H1 (cell line): Measurements from ENCODE around the gene BACE2. TPM values are rescaled to one million over a fixed set of nuclear protein-coding genes. Genes with fewer than 3 reads are reported as not detected.

Experiments
- CTCF ChIA-PET: fragments of 300-600 bp; sonication (Branson Sonifier 250); formaldehyde crosslinking; loops from one replicate; lab custom pipeline; 2021; ENCODE audit not compliant: partially characterized antibody; lab: Charles Lee
- POLR2A ChIA-PET: fragments of 300-600 bp; sonication (Branson Sonifier 250); formaldehyde crosslinking; loops from one replicate; lab custom pipeline; 2021; ENCODE audit warnings: inconsistent platforms; ENCODE audit not compliant: partially characterized antibody; lab: Charles Lee
- DNase-seq, 2 experiments: peaks; one replicate each; pipeline versions ENCODE4 v3.0.0 to v3.0.0-alpha.2; 2010 to 2022; ENCODE audit warnings: low spot score in 2 of 2, low read depth in 1 of 2, mixed read lengths in 1 of 2
- FAIRE-seq: peaks from 2 replicates; lab custom pipeline; 2011; peaks lifted over from hg19 to GRCh38; lab: Jason Lieb, UNC
- H2AFZ ChIP-seq: 2 replicates; pipeline ENCODE4 v1.8.1; 2012; ENCODE audit warnings: low read length, inconsistent platforms
- H2AK5ac ChIP-seq: 2 replicates; pipeline ENCODE4 v1.6.1; 2013; ENCODE audit warnings: low read depth, low read length
- H2BK120ac ChIP-seq: replicated peaks from 2 replicates; pipeline ENCODE3; 2013; ENCODE audit warnings: low read depth, low read length, inconsistent platforms
- H2BK12ac ChIP-seq: 2 replicates; pipeline ENCODE4 v1.6.1; 2013; ENCODE audit warnings: low read depth, low read length
- H2BK15ac ChIP-seq: 2 replicates; pipeline ENCODE4 v1.6.1; 2013; ENCODE audit warnings: low read length
- H2BK20ac ChIP-seq: 2 replicates; pipeline ENCODE4 v1.6.1; 2013; ENCODE audit warnings: low read length
- H2BK5ac ChIP-seq: 2 replicates; pipeline ENCODE4 v1.6.1; 2013; ENCODE audit warnings: low read depth, low read length
- H3K14ac ChIP-seq: 2 replicates; pipeline ENCODE4 v1.6.1; 2013; ENCODE audit warnings: inconsistent platforms; ENCODE audit not compliant: insufficient read length
- H3K18ac ChIP-seq: 2 replicates; pipeline ENCODE4 v1.6.1; 2013; ENCODE audit warnings: low read length; ENCODE audit errors: extremely low read depth
- H3K23ac ChIP-seq: 2 replicates; pipeline ENCODE4 v1.6.1; 2013; ENCODE audit warnings: inconsistent platforms; ENCODE audit not compliant: insufficient read length
- H3K23me2 ChIP-seq: 2 replicates; pipeline ENCODE4 v1.6.1; 2013; ENCODE audit warnings: low read depth, low read length
- H3K27ac ChIP-seq: 2 replicates; pipeline ENCODE4 v1.6.1; 2011; ENCODE audit warnings: low read depth, low read length, inconsistent platforms
- H3K27me3 ChIP-seq, 4 experiments: replicated peaks in 1 of 4; 1 replicate in 1 of 4; 2 replicates in 3 of 4; pipeline versions ENCODE4 v1.6.1 to v1.8.1; 2011 to 2013; ENCODE audit warnings: low read length in 3 of 4, mild to moderate bottlenecking in 3 of 4, inconsistent platforms in 2 of 4, mixed read lengths in 2 of 4, moderate library complexity in 1 of 4; ENCODE audit not compliant: control insufficient read depth in 3 of 4, insufficient read depth in 3 of 4; ENCODE audit errors: extremely low read depth in 1 of 4
- H3K36me3 ChIP-seq, 4 experiments: 2 replicates each; pipeline versions ENCODE4 v1.6.1 to v1.8.1; 2011 to 2013; ENCODE audit warnings: mild to moderate bottlenecking in 4 of 4, low read length in 3 of 4, moderate library complexity in 2 of 4, control low read depth in 1 of 4, inconsistent platforms in 1 of 4; ENCODE audit not compliant: insufficient read depth in 4 of 4, control insufficient read depth in 2 of 4
- H3K4ac ChIP-seq: replicated peaks from 2 replicates; pipeline ENCODE3; 2013; ENCODE audit warnings: low read length, low read depth, mixed read lengths, inconsistent platforms; ENCODE audit not compliant: insufficient read length
- H3K4me1 ChIP-seq, 4 experiments: replicated peaks in 1 of 4; 1 replicate in 1 of 4; 2 replicates in 3 of 4; pipeline versions ENCODE4 v1.6.1 to v1.8.1; 2011 to 2013; ENCODE audit warnings: low read length in 3 of 4, inconsistent platforms in 2 of 4, mixed read lengths in 1 of 4; ENCODE audit not compliant: insufficient read depth in 4 of 4, control insufficient read depth in 3 of 4
- H3K4me2 ChIP-seq, 2 experiments: 2 replicates each; pipeline versions ENCODE4 v1.6.1 to v1.8.1; 2011 to 2013; ENCODE audit warnings: low read depth in 2 of 2, low read length in 2 of 2, control low read depth in 1 of 2, inconsistent platforms in 1 of 2, mild to moderate bottlenecking in 1 of 2; ENCODE audit not compliant: insufficient read depth in 1 of 2
- H3K4me3 ChIP-seq, 4 experiments: fragments of 200-600, 300-600 bp in 1 of 4; sonication (generic), shearing (Covaris generic), sonication (Bioruptor Twin) in 1 of 4; 2 replicates each; pipeline versions ENCODE4 v1.5.1 to v1.8.1; 2011 to 2016; ENCODE audit warnings: low read length in 4 of 4, low read depth in 3 of 4, control low read depth in 2 of 4, inconsistent platforms in 2 of 4, mild to moderate bottlenecking in 2 of 4, mixed read lengths in 1 of 4, moderate library complexity in 1 of 4; ENCODE audit not compliant: insufficient read depth in 2 of 4; ENCODE audit errors: extremely low read depth in 1 of 4
- H3K56ac ChIP-seq: replicated peaks from 2 replicates; pipeline ENCODE3; 2013; ENCODE audit warnings: low read depth, mild to moderate bottlenecking, mixed read lengths, low read length, inconsistent platforms; ENCODE audit not compliant: insufficient read length
- H3K79me1 ChIP-seq: 2 replicates; pipeline ENCODE4 v1.6.1; 2013; ENCODE audit warnings: low read depth, low read length, control low read depth
- H3K79me2 ChIP-seq, 2 experiments: 2 replicates each; pipeline versions ENCODE4 v1.6.1 to v1.8.1; 2012 to 2013; ENCODE audit warnings: low read length in 2 of 2, mild to moderate bottlenecking in 2 of 2, inconsistent platforms in 1 of 2; ENCODE audit not compliant: insufficient read depth in 2 of 2, control insufficient read depth in 1 of 2
- H3K9ac ChIP-seq, 4 experiments: replicated peaks in 1 of 4; 1 replicate in 1 of 4; 2 replicates in 3 of 4; pipeline versions ENCODE4 v1.6.1 to v1.8.1; 2011 to 2013; ENCODE audit warnings: low read depth in 3 of 4, low read length in 3 of 4, control low read depth in 2 of 4, mild to moderate bottlenecking in 2 of 4, moderate library complexity in 2 of 4, inconsistent platforms in 1 of 4; ENCODE audit errors: extremely low read depth in 1 of 4
- H3K9me3 ChIP-seq, 2 experiments: 2 replicates each; pipeline versions ENCODE4 v1.6.1 to v1.8.1; 2012 to 2013; ENCODE audit warnings: mild to moderate bottlenecking in 2 of 2, moderate library complexity in 2 of 2, control low read depth in 1 of 2, inconsistent platforms in 1 of 2, low read depth in 1 of 2, low read length in 1 of 2, mixed read lengths in 1 of 2; ENCODE audit not compliant: insufficient read depth in 2 of 2
- H4K20me1 ChIP-seq, 2 experiments: replicated peaks in 1 of 2; 2 replicates each; pipeline versions ENCODE3 to v1.8.1; 2011 to 2013; ENCODE audit warnings: inconsistent platforms in 2 of 2, low read length in 2 of 2, mild to moderate bottlenecking in 1 of 2; ENCODE audit not compliant: insufficient read depth in 2 of 2, control insufficient read depth in 1 of 2
- H4K5ac ChIP-seq: 2 replicates; pipeline ENCODE4 v1.6.1; 2013; ENCODE audit warnings: low read length, low read depth, mixed read lengths, inconsistent platforms; ENCODE audit not compliant: insufficient read length
- H4K8ac ChIP-seq: 2 replicates; pipeline ENCODE4 v1.8.0; 2013; ENCODE audit warnings: mild to moderate bottlenecking, moderate library complexity, low read length, inconsistent platforms; ENCODE audit not compliant: insufficient read depth; ENCODE audit errors: extremely low read depth
- H4K91ac ChIP-seq: replicated peaks from 2 replicates; pipeline ENCODE3; 2013; ENCODE audit warnings: low read length, mixed read lengths, inconsistent platforms; ENCODE audit not compliant: insufficient read length
- ASH2L ChIP-seq: fragments of 200-600, 300-600 bp; sonication (generic); IDR thresholded peaks from one replicate; pipeline ENCODE4 v1.7.1; 2017; ENCODE audit warnings: low read length
- GABPA ChIP-seq: IDR thresholded peaks from 2 replicates; pipeline ENCODE4 v1.6.1; 2011; ENCODE audit warnings: mild to moderate bottlenecking, low read length, moderate library complexity, borderline replicate concordance; ENCODE audit not compliant: insufficient read depth
- JUN ChIP-seq: IDR thresholded peaks from 2 replicates; pipeline ENCODE4 v1.6.1; 2011; ENCODE audit warnings: low read depth, mild to moderate bottlenecking, improper control_type of control experiment, low read length
- RNF2 ChIP-seq: fragments of 200-900, 300-1000 bp; sonication (generic); IDR thresholded peaks from 2 replicates; pipeline ENCODE4 v1.7.1; 2016; ENCODE audit warnings: borderline replicate concordance, low read depth, mild to moderate bottlenecking, antibody characterized with exemption, low read length; ENCODE audit not compliant: poor library complexity, severe bottlenecking; ENCODE audit errors: missing control alignments
- WGBS, 2 experiments: shearing (Covaris generic) in 1 of 2; methylation state at CpG; one replicate each; pipeline versions ENCODE4 v1.1.6 to v1.1.7; 2013 to 2015; ENCODE audit warnings: low lambda C conversion rate in 2 of 2, mixed read lengths in 2 of 2, inconsistent platforms in 1 of 2, low coverage in 1 of 2, missing lambda C conversion rate in 1 of 2; ENCODE audit not compliant: insufficient replicate concordance in 2 of 2, insufficient coverage in 1 of 2, insufficient read length in 1 of 2; ENCODE audit errors: extremely low coverage in 1 of 2, missing lambda C conversion rate in 1 of 2; 5-methylcytosine and 5-hydroxymethylcytosine counted together
- polyA plus RNA-seq, 7 experiments: library from polyadenylated mRNA; depleted of rRNA in 3 of 7; stranded (reverse) in 5 of 7; unstranded in 2 of 7; fragments of >200 nt in 5 of 7; fragments of 200-250 nt in 2 of 7; gene quantifications; 1 replicate in 5 of 7; 2 replicates in 1 of 7; 4 replicates in 1 of 7; pipeline versions ENCODE4 v1.2.1 to v1.2.3, GENCODE V29; 2011 to 2013; ENCODE audit warnings: missing spikeins in 2 of 7, mixed read lengths in 2 of 7
- total RNA-seq: library from RNA; stranded (reverse); fragmentation: NEBNext Ultra II Directional; extraction: Animal tissue kit (Norgen Biotek cat#: 25700); gene quantifications from 2 replicates; pipeline ENCODE4 v1.2.1, GENCODE V29; 2021

BACE2 gene
- total and polyA plus RNA-seq, 2 of the 8 experiments (the other 6 are each of a cell fraction or from before 2014, with no cell fraction given): 8.1 to 10.9 TPM

- H4K5ac ChIP-seq: no peak overlapping the region
- H3K27me3 ChIP-seq: no peaks in the 10 kb centered on the region
- H3K23me2 ChIP-seq: no peaks in the 10 kb centered on the region
- H4K91ac ChIP-seq: no peak overlapping the region
- H3K79me1 ChIP-seq: no peaks in the 10 kb centered on the region
- CTCF ChIA-PET: interaction anchor here (0.6 to 1.2 kb wide), 2 partner anchors 77 to 123 kb away, joined by 3 to 4 read pairs; no protein-coding TSS in a partner anchor
- H3K14ac ChIP-seq: no peak overlapping the region
- no peak overlapping the region for H3K4ac ChIP-seq
- no peak overlapping the region for H2BK120ac ChIP-seq
- no peak for FAIRE-seq
- no peak overlapping the region for H4K8ac ChIP-seq
- H3K79me2 ChIP-seq: no peaks in the 10 kb centered on the region
- peaks cover 0 to 3% (median 2%) of the 10 kb centered on the region in 4 experiments; a peak in 5 of 7 replicates for H3K4me1 ChIP-seq
- no peak overlapping the region for H2BK12ac ChIP-seq
- no peak overlapping the region for H3K4me3 ChIP-seq
- H4K20me1 ChIP-seq: no peaks in the 10 kb centered on the region
- H3K4me2 ChIP-seq: no peak overlapping the region
- no peak overlapping the region for H2BK5ac ChIP-seq
- POLR2A ChIA-PET: no interaction called here
- H2BK15ac ChIP-seq: no peak overlapping the region
- no peaks in the 10 kb centered on the region for H3K36me3 ChIP-seq
- no peak overlapping the region for H3K9ac ChIP-seq
- WGBS, 2 experiments: 93% methylated on average over 13 of the region's 13 CpGs; no CpG with 5 or more reads in 1 of the 2 experiments
- H3K9me3 ChIP-seq: no peaks in the 10 kb centered on the region
- H3K23ac ChIP-seq: no peak overlapping the region
- H3K27ac ChIP-seq: no peak overlapping the region
- no peak overlapping the region for H3K56ac ChIP-seq
- no peak overlapping the region for H3K18ac ChIP-seq
- no peak overlapping the region for H2AFZ ChIP-seq
- no peak overlapping the region for H2AK5ac ChIP-seq
- peak in 1 of 2 experiments; percentile 23 for DNase-seq
- no peak overlapping the region for H2BK20ac ChIP-seq
- TF ChIP-seq GABPA (no peak), RNF2 (no peak), ASH2L (no peak), JUN (no peak)
These were observed 78.8 kb downstream of the BACE2 start for GRCh38 chr21:41246808-41247207.
